ENCODE results near the gene FIBCD1.
"Not testable (repeated sequence)": the region's sequence is repeated elsewhere in the genome, so short reads cannot be mapped to it uniquely, and the experiment has no call there.

DNA sequence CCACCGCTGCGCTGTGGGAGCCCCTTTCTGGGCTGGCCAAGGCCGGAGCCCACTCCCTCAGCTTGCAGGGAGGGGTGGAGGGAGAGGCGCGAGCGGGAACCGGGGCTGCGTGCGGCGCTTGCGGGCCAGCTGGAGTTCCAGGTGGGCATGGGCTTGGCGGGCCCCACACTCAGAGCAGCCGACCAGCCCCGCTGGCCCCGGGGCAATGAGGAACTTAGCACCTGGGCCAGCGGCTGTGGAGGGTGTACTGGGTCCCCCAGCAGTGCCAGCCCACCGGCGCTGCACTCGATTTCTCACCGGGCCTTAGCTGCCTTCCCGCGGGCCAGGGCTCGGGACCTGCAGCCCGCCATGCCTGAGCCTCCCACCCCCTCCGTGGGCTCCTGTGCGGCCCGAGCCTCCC, 29.0 kb downstream of the FIBCD1 start:
- TF ChIP-seq CTCF (conservative IDR thresholded peaks at IDR 0.05; ENCODE audit: low read length); EZH2phosphoT487 (IDR thresholded peaks at IDR 0.05; ENCODE audit: borderline replicate concordance, low read depth, low read length): not testable (repeated sequence)

All from OCI-LY7 (cell line).